CD14-positive monocyte (primary cell): ENCODE data around the gene DBN1. TPM values are rescaled to one million over a fixed set of nuclear protein-coding genes. Genes with fewer than 3 reads are reported as not detected.

Experiments
- DNase-seq, 3 donors: peaks; one replicate each; pipeline ENCODE4 v3.0.0-alpha.2; 2011 to 2022
- H2AFZ ChIP-seq: 2 replicates; pipeline ENCODE4 v1.6.0; 2012; ENCODE audit warnings: mild to moderate bottlenecking, low read depth, low read length, inconsistent platforms; ENCODE audit not compliant: insufficient read depth, poor library complexity, severe bottlenecking
- H3K27ac ChIP-seq, 2 donors: 1 replicate in 1 of 2; 2 replicates in 1 of 2; pipeline ENCODE4 v1.5.1; 2012 to 2013; ENCODE audit warnings: low read length in 2 of 2, control low read depth in 1 of 2, inconsistent platforms in 1 of 2, low read depth in 1 of 2, mild to moderate bottlenecking in 1 of 2
- H3K27me3 ChIP-seq, 2 donors: one replicate each; pipeline versions ENCODE4 v1.6.0 to v1.6.1; 2011 to 2013; ENCODE audit warnings: low read length in 2 of 2; ENCODE audit not compliant: control insufficient read depth in 2 of 2, insufficient read depth in 2 of 2
- H3K36me3 ChIP-seq, 2 donors: replicated peaks in 1 of 2; 1 replicate in 1 of 2; 2 replicates in 1 of 2; pipeline versions ENCODE4 v1.5.1 to v1.6.1; 2012 to 2013; ENCODE audit warnings: low read length in 2 of 2, control low read depth in 1 of 2, inconsistent platforms in 1 of 2, mild to moderate bottlenecking in 1 of 2; ENCODE audit not compliant: insufficient read depth in 2 of 2, control insufficient read depth in 1 of 2
- H3K4me1 ChIP-seq, 2 donors: 1 replicate in 1 of 2; 2 replicates in 1 of 2; pipeline versions ENCODE4 v1.5.1 to v1.6.1; 2012 to 2013; ENCODE audit warnings: low read length in 2 of 2, control low read depth in 1 of 2, inconsistent platforms in 1 of 2, mild to moderate bottlenecking in 1 of 2, moderate library complexity in 1 of 2; ENCODE audit not compliant: insufficient read depth in 2 of 2, control insufficient read depth in 1 of 2
- H3K4me2 ChIP-seq: replicated peaks from 2 replicates; pipeline ENCODE3; 2012; ENCODE audit warnings: low read length, moderate library complexity, mild to moderate bottlenecking; ENCODE audit not compliant: poor library complexity, severe bottlenecking; ENCODE audit errors: extremely low read depth
- H3K4me3 ChIP-seq, 3 experiments: fragments of 200-600 bp in 1 of 3; sonication (generic) in 1 of 3; replicated peaks in 1 of 3; 1 replicate in 2 of 3; 2 replicates in 1 of 3; pipeline ENCODE4 v1.5.1; 2011 to 2013; ENCODE audit warnings: low read length in 3 of 3, mild to moderate bottlenecking in 3 of 3, control low read depth in 2 of 3, low read depth in 2 of 3, inconsistent platforms in 1 of 3, moderate library complexity in 1 of 3
- H3K79me2 ChIP-seq: 2 replicates; pipeline ENCODE4 v1.6.0; 2012; ENCODE audit warnings: mild to moderate bottlenecking, control low read depth, inconsistent platforms, low read length, moderate library complexity; ENCODE audit not compliant: insufficient read depth
- H3K9ac ChIP-seq: 2 replicates; pipeline ENCODE4 v1.6.0; 2017; ENCODE audit warnings: low read length, mild to moderate bottlenecking; ENCODE audit not compliant: insufficient read depth, poor library complexity, severe bottlenecking
- H3K9me3 ChIP-seq, 2 donors: replicated peaks in 1 of 2; 1 replicate in 1 of 2; 2 replicates in 1 of 2; pipeline versions ENCODE4 v1.5.1 to v1.6.1; 2012 to 2013; ENCODE audit warnings: low read length in 2 of 2, control low read depth in 1 of 2; ENCODE audit not compliant: control insufficient read depth in 1 of 2, insufficient read depth in 1 of 2
- H4K20me1 ChIP-seq: 2 replicates; pipeline ENCODE4 v1.6.0; 2012; ENCODE audit warnings: mild to moderate bottlenecking, low read length, control low read depth, moderate library complexity; ENCODE audit not compliant: insufficient read depth
- H3K27ac Mint-ChIP-seq, 7 donors: one replicate each; pipeline ENCODE4 v1.8.0; 2020; ENCODE audit warnings: mild to moderate bottlenecking in 7 of 7, mixed read lengths in 7 of 7, moderate library complexity in 6 of 7, inconsistent platforms in 2 of 7
- H3K27me3 Mint-ChIP-seq, 3 donors: one replicate each; pipeline ENCODE4 v1.8.0; 2021 to 2022; ENCODE audit warnings: low read depth in 3 of 3, mild to moderate bottlenecking in 3 of 3, mixed read lengths in 3 of 3, moderate library complexity in 3 of 3, inconsistent platforms in 1 of 3
- H3K36me3 Mint-ChIP-seq, 2 donors: one replicate each; pipeline ENCODE4 v1.8.0; 2020; ENCODE audit warnings: mixed read lengths in 2 of 2, inconsistent platforms in 1 of 2, mild to moderate bottlenecking in 1 of 2
- H3K4me1 Mint-ChIP-seq: one replicate; pipeline ENCODE4 v1.8.0; 2020; ENCODE audit warnings: mild to moderate bottlenecking, mixed read lengths
- H3K4me3 Mint-ChIP-seq, 2 donors: one replicate each; pipeline ENCODE4 v1.8.0; 2020; ENCODE audit warnings: mild to moderate bottlenecking in 2 of 2, mixed read lengths in 2 of 2, moderate library complexity in 1 of 2
- H3K9me3 Mint-ChIP-seq, 7 donors: one replicate each; pipeline ENCODE4 v1.8.0; 2020 to 2022; ENCODE audit warnings: mixed read lengths in 7 of 7, mild to moderate bottlenecking in 6 of 7, moderate library complexity in 6 of 7, inconsistent platforms in 2 of 7
- CTCF ChIP-seq: fragments of 200-600 bp; IDR thresholded peaks from one replicate; pipeline ENCODE4 v1.8.0; 2022; ENCODE audit warnings: antibody characterized with exemption, mild to moderate bottlenecking
- WGBS: methylation state at CpG from one replicate; pipeline ENCODE4 v1.1.5; 2013; ENCODE audit warnings: missing lambda C conversion rate; ENCODE audit not compliant: insufficient coverage; 5-methylcytosine and 5-hydroxymethylcytosine counted together
- intact Hi-C, 2 donors: fragments of 100-400 bp; cut with micrococcal nuclease; formaldehyde crosslinking; loops; one replicate each; pipeline versions ENCODE4 v1.15.0 to v1.15.1; 2023
- polyA plus RNA-seq, 3 donors: library from polyadenylated mRNA; depleted of rRNA in 1 of 3; unstranded in 2 of 3; stranded (reverse) in 1 of 3; fragments of 300-500 nt in 2 of 3; fragments of >200 nt in 1 of 3; fragmentation: Illumina TruSeq in 2 of 3; gene quantifications; 1 replicate in 2 of 3; 2 replicates in 1 of 3; pipeline ENCODE4 v1.2.3, GENCODE V29; 2012 to 2021

DBN1 gene
- polyA plus RNA-seq, 3 donors = 0.71 to 1.6 (median 0.73) TPM

DNA sequence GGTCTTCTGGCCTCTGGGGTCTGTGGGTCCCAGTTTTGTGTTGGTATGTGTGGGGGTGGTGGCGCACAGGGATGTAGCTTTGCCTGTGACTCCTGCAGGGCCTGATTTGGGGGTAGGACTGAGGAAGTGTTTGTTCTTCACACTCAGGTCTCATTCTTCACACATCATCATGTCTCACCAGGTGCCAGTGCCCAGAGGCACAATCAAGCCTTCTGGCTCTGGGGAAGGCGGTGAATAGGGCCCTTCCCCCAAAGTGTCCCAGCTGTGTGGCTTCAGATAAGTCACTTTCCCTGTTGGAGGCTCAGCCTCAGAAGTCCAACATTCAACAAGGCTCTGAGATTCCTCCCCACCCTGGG lies 5.1 kb downstream of the DBN1 start:
- Histone ChIP-seq H3K79me2 (no peaks in the 10 kb centered on the region), H3K9ac (no peak overlapping the region), H3K9me3 (peaks cover 0 to 11% of the 10 kb centered on the region in 2 donors), H2AFZ (no peak overlapping the region), H3K4me2 (no peak overlapping the region), H3K4me1 (peaks cover 8 to 24% of the 10 kb centered on the region in 2 donors), H3K4me3 (no peak overlapping the region), H3K27me3 (peaks cover 13 to 32% of the 10 kb centered on the region in 2 donors), H3K36me3 (no peaks in the 10 kb centered on the region), H4K20me1 (peaks cover 14% of the 10 kb centered on the region), H3K27ac (no peak overlapping the region)
- no peak for TF ChIP-seq CTCF
- WGBS = 83% methylated on average over 1 of the region's 2 CpGs
- no peak for DNase-seq
- H3K4me1 Mint-ChIP-seq = peaks cover 24% of the 10 kb centered on the region
- intact Hi-C loops = no loop called here
- peaks cover 2 to 8% of the 10 kb centered on the region in 2 donors for H3K36me3 Mint-ChIP-seq
- H3K4me3 Mint-ChIP-seq = no peak overlapping the region
- no peak overlapping the region for H3K27ac Mint-ChIP-seq
- peaks cover 47 to 53% (median 50%) of the 10 kb centered on the region in 3 donors for H3K27me3 Mint-ChIP-seq
- H3K9me3 Mint-ChIP-seq = peaks cover 0 to 7% (median 2%) of the 10 kb centered on the region in 7 donors

DNA sequence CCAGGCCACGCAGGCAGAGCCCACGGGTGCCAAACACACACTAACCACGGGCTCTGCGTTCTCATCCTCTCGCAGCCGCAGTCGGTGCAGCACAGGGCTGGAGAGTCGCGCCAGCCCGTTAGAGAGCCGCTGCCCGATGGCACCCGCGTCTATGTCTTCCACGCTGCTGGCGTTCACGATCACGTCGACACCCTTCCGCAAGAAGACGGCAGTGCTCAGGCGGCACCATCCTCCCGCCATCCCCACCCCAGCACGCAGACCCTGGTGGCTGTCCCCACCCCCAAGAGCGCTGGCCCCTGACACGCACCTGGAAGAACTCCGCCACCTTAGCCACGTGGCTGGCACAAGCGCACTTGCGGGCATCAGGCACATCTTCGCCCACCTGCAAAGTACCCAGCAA lies 6.0 kb downstream of the DBN1 start:
- peaks cover 0 to 7% (median 2%) of the 10 kb centered on the region in 7 donors for H3K9me3 Mint-ChIP-seq
- H3K27ac Mint-ChIP-seq = no peak overlapping the region
- H3K27me3 Mint-ChIP-seq = peaks cover 44 to 57% (median 44%) of the 10 kb centered on the region in 3 donors
- intact Hi-C loops = no loop called here
- H3K27me3 ChIP-seq = peaks cover 10 to 30% of the 10 kb centered on the region in 2 donors
- H3K27ac ChIP-seq = no peak overlapping the region
- no peak overlapping the region for H3K4me2 ChIP-seq
- no peak for TF ChIP-seq CTCF
- DNase-seq = no peak
- no peak overlapping the region for H2AFZ ChIP-seq
- H3K9ac ChIP-seq = no peak overlapping the region
- H3K4me1 ChIP-seq = peaks cover 14 to 28% of the 10 kb centered on the region in 2 donors
- H3K79me2 ChIP-seq = no peaks in the 10 kb centered on the region
- peaks cover 30% of the 10 kb centered on the region for H3K4me1 Mint-ChIP-seq
- 96% methylated on average over 25 of the region's 31 CpGs for WGBS
- peaks cover 10% of the 10 kb centered on the region for H4K20me1 ChIP-seq
- no peaks in the 10 kb centered on the region for H3K36me3 ChIP-seq
- no peak overlapping the region for H3K4me3 Mint-ChIP-seq
- no peak overlapping the region for H3K4me3 ChIP-seq
- H3K36me3 Mint-ChIP-seq = peaks cover 2 to 8% of the 10 kb centered on the region in 2 donors
- H3K9me3 ChIP-seq = peaks cover 0 to 9% of the 10 kb centered on the region in 2 donors
